A549 (cell line): ENCODE data around the gene DOCK7. TPM values are rescaled to one million over a fixed set of nuclear protein-coding genes. Genes with fewer than 3 reads are reported as not detected.

ENCODE experiments used
- ATAC-seq, 2 experiments: fragments of 200-7000 bp in 1 of 2; fragments of >200 bp in 1 of 2; cut with Nextera tagmentation in 1 of 2; cut with Tn5 transposase in 1 of 2; 3 replicates each; pipeline versions ENCODE4 v1.8.0 to v1.9.1; 2018 to 2020; ENCODE audit warnings: mild to moderate bottlenecking in 1 of 2, moderate library complexity in 1 of 2
- CTCF ChIA-PET: fragments of 300-600 bp; sonication (Branson Sonifier 250); formaldehyde crosslinking; extraction: SDS; loops from one replicate; lab custom pipeline; 2021; ENCODE audit warnings: antibody characterized with exemption, inconsistent platforms; lab: Yijun Ruan, JAX
- POLR2A ChIA-PET: fragments of 350-600 bp; formaldehyde crosslinking; extraction: SDS; loops from one replicate; lab custom pipeline; 2021; ENCODE audit warnings: antibody characterized with exemption, inconsistent platforms; lab: Yijun Ruan, JAX
- DNase-seq, 2 experiments: peaks; one replicate each; pipeline versions ENCODE4 v3.0.0 to v3.0.0-alpha.2; 2011 to 2016; ENCODE audit warnings: low read depth in 1 of 2, low spot score in 1 of 2
- FAIRE-seq: peaks from 2 replicates; lab custom pipeline; 2011; peaks lifted over from hg19 to GRCh38; lab: Jason Lieb, UNC
- H3K27ac ChIP-seq, 2 experiments: fragments of >200 bp; sonication (Bioruptor Twin); formaldehyde crosslinking; 3 replicates each; pipeline ENCODE4 v1.5.1; 2016 to 2017
- H3K4me1 ChIP-seq: fragments of >200 bp; sonication (Bioruptor Twin); formaldehyde crosslinking; 3 replicates; pipeline ENCODE4 v1.6.1; 2016
- H3K4me2 ChIP-seq: fragments of >200 bp; sonication (Bioruptor Twin); formaldehyde crosslinking; 3 replicates; pipeline ENCODE4 v1.6.1; 2016
- H3K4me3 ChIP-seq: fragments of >200 bp; sonication (Bioruptor Twin); formaldehyde crosslinking; 3 replicates; pipeline ENCODE4 v1.5.1; 2016
- H3K9me3 ChIP-seq: fragments of >200 bp; sonication (Bioruptor Twin); formaldehyde crosslinking; 3 replicates; pipeline ENCODE4 v1.6.1; 2016
- BHLHE40 ChIP-seq: IDR thresholded peaks from 2 replicates; pipeline ENCODE4 v1.6.1; 2012; ENCODE audit warnings: low read depth, low read length, inconsistent platforms
- ESRRA ChIP-seq: fragments of 150-350 bp; IDR thresholded peaks from 2 replicates; pipeline ENCODE4 v1.6.1; 2014; ENCODE audit warnings: mild to moderate bottlenecking, low read length, borderline replicate concordance
- GATA3 ChIP-seq: IDR thresholded peaks from 2 replicates; pipeline ENCODE4 v1.6.1; 2012; ENCODE audit warnings: borderline replicate concordance
- HDAC2 ChIP-seq: fragments of 200-600 bp; sonication (generic); IDR thresholded peaks from 2 replicates; pipeline ENCODE4 v1.6.1; 2016
- HEYL ChIP-seq: fragments of 250-450 bp; sonication (Bioruptor Pico); IDR thresholded peaks from 2 replicates; pipeline ENCODE4 v1.8.0; 2021; ENCODE audit warnings: mild to moderate bottlenecking, moderate library complexity
- HOXA7 ChIP-seq: fragments of 250-450 bp; sonication (Bioruptor Pico); IDR thresholded peaks from 2 replicates; pipeline ENCODE4 v1.5.0; 2020; ENCODE audit warnings: mild to moderate bottlenecking, moderate library complexity
- JUN ChIP-seq, 2 experiments: fragments of >200 bp; sonication (Bioruptor Twin); formaldehyde crosslinking; IDR thresholded peaks; 2 replicates in 1 of 2; 3 replicates in 1 of 2; pipeline ENCODE4 v1.6.1; 2016 to 2017
- JUNB ChIP-seq: fragments of >200 bp; sonication (Bioruptor Twin); formaldehyde crosslinking; IDR thresholded peaks from 2 replicates; pipeline ENCODE4 v1.6.1; 2016
- KDM5A ChIP-seq: fragments of 200-600 bp; sonication (generic); IDR thresholded peaks from 2 replicates; pipeline ENCODE4 v1.6.1; 2016; ENCODE audit warnings: antibody characterized with exemption, mild to moderate bottlenecking
- MAFK ChIP-seq: fragments of 450-650 bp; IDR thresholded peaks from 2 replicates; pipeline ENCODE4 v1.6.1; 2014; ENCODE audit not compliant: partially characterized antibody
- MAZ ChIP-seq: fragments of 150-350 bp; IDR thresholded peaks from 2 replicates; pipeline ENCODE4 v1.6.1; 2014; ENCODE audit warnings: antibody characterized with exemption, low read depth, low read length, borderline replicate concordance
- NR3C1 ChIP-seq: fragments of >200 bp; sonication (Bioruptor Twin); formaldehyde crosslinking; IDR thresholded peaks from 3 replicates; pipeline ENCODE4 v1.6.1; 2017
- POLR2AphosphoS2 ChIP-seq: conservative IDR thresholded peaks from 2 replicates; pipeline ENCODE4 v1.6.1; 2012; ENCODE audit warnings: low read length, improper control_type of control experiment, inconsistent platforms
- RAD21 ChIP-seq, 2 experiments: fragments of >200 bp in 1 of 2; sonication (Bioruptor Twin) in 1 of 2; formaldehyde crosslinking in 1 of 2; IDR thresholded peaks in 1 of 2; conservative IDR thresholded peaks in 1 of 2; 2 replicates in 1 of 2; 3 replicates in 1 of 2; pipeline ENCODE4 v1.6.1; 2012 to 2018; ENCODE audit warnings: inconsistent platforms in 1 of 2
- WGBS: methylation state at CpG from one replicate; pipeline ENCODE4 v1.1.6; 2017; ENCODE audit errors: missing lambda C conversion rate; 5-methylcytosine and 5-hydroxymethylcytosine counted together
- polyA plus RNA-seq, 4 experiments: library from polyadenylated mRNA; depleted of rRNA in 3 of 4; stranded (reverse); fragments of >200 nt; fragmentation: RNase III in 1 of 4; extraction: RNeasy Plus Mini Kit Qiagen cat#74134 plus additional on column Dnase treatment in 1 of 4; gene quantifications; 2 replicates in 3 of 4; 3 replicates in 1 of 4; pipeline ENCODE4 v1.2.3, GENCODE V29; 2011 to 2017
- TF ChIP-seq, protein P1 (sequence below): IDR thresholded peaks from 2 replicates; pipeline ENCODE4 v1.6.1; 2012
- TF ChIP-seq, protein P2 (sequence below): IDR thresholded peaks from 2 replicates; pipeline ENCODE4 v1.6.1; 2012
- TF ChIP-seq, protein P3 (sequence below): fragments of 250-450 bp; sonication (Bioruptor Pico); IDR thresholded peaks from 2 replicates; pipeline ENCODE4 v1.5.0; 2020; ENCODE audit warnings: low read depth, mild to moderate bottlenecking, moderate library complexity
- TF ChIP-seq, protein P4 (sequence below): fragments of 200-600 bp; sonication (generic); IDR thresholded peaks from 2 replicates; pipeline ENCODE4 v1.6.1; 2016; ENCODE audit warnings: antibody characterized with exemption, mild to moderate bottlenecking, moderate library complexity
- TF ChIP-seq, protein P5 (sequence below): fragments of >200 bp; sonication (Bioruptor Twin); formaldehyde crosslinking; IDR thresholded peaks from 3 replicates; pipeline ENCODE4 v1.6.1; 2016
- TF ChIP-seq, protein P6 (sequence below): IDR thresholded peaks from 2 replicates; pipeline ENCODE4 v1.6.1; 2012; ENCODE audit warnings: low read depth, borderline replicate concordance

DOCK7 gene
- polyA plus RNA-seq, 2 of the 4 experiments (the other 2 are of a cell fraction) = 25.5 to 33.3 TPM

DNA sequence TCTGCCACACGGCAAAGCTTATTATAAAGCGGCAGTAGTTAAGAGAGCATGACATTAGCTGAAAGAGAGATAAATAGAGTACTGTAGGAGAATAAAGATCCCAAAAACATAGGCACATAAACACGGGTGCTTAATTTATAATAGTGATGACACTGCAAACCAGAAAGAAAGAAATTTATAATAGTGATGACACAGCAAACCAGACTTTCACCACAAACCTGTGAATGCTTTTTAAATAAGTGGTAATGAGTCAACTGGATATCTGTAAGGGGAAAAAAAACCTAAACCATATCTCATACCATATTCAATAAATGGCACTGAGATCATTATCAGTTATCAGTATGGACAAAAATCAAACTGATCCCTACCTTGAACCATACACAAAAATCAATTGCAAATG is 225.8 kb downstream of the DOCK7 start:
- Histone ChIP-seq H3K27ac (no peak overlapping the region), H3K4me2 (no peak overlapping the region)
- no peak for DNase-seq
- no peak for FAIRE-seq
- POLR2A ChIA-PET = no interaction called here
- no peak for ATAC-seq
- 93% methylated on average over 3 of the region's 3 CpGs for WGBS
- CTCF ChIA-PET = no interaction called here
- TF ChIP-seq ESRRA = no peak
- peak; percentile 71 for TF ChIP-seq MAFK
- TF ChIP-seq, all 56 proteins: peak for 1
- no peaks in the 10 kb centered on the region for H3K9me3 ChIP-seq
- H3K4me1 ChIP-seq = no peaks in the 10 kb centered on the region
- no peak overlapping the region for H3K4me3 ChIP-seq

DNA sequence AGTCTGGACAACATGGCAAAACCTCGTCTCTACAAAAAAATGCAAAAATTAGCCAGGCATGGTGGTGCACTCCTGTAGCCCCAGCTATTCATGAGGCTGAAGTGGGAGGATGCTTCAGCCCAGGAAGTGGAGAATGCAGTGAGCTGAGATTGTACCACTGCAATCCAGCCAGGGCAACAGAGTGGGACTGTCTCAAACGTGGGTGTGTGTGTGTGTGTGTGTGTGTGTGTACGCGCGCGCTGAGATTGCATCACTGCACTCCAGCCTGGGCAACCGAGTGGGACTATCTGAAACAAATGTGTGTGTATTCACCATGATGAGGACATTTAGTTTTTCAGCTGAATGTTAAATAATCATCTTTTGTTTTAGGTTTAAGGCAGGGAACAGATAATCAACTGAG is 230.2 kb downstream of the DOCK7 start:
- no peaks in the 10 kb centered on the region for H3K9me3 ChIP-seq
- DNase-seq (no peak), FAIRE-seq (no peak), ATAC-seq (peak in 1 of 2 experiments; percentile 40; a peak in 3 of 6 replicates)
- H3K27ac ChIP-seq = no peak overlapping the region
- no peak overlapping the region for H3K4me3 ChIP-seq
- H3K4me2 ChIP-seq = no peak overlapping the region
- H3K4me1 ChIP-seq = no peaks in the 10 kb centered on the region
- TF ChIP-seq JUNB = no peak
- TF ChIP-seq, protein P1, sequence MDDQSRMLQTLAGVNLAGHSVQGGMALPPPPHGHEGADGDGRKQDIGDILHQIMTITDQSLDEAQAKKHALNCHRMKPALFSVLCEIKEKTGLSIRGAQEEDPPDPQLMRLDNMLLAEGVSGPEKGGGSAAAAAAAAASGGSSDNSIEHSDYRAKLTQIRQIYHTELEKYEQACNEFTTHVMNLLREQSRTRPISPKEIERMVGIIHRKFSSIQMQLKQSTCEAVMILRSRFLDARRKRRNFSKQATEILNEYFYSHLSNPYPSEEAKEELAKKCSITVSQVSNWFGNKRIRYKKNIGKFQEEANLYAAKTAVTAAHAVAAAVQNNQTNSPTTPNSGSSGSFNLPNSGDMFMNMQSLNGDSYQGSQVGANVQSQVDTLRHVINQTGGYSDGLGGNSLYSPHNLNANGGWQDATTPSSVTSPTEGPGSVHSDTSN = no peak
- TF ChIP-seq, protein P2, sequence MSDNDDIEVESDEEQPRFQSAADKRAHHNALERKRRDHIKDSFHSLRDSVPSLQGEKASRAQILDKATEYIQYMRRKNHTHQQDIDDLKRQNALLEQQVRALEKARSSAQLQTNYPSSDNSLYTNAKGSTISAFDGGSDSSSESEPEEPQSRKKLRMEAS = no peak
- no peak for TF ChIP-seq HOXA7 (CRISPR knock-in tag)
- no peak for TF ChIP-seq GATA3
- no peak for TF ChIP-seq RAD21 (conservative IDR thresholded peaks at IDR 0.05 in 1 of 2, IDR thresholded peaks at IDR 0.05 in 1 of 2)
- no peak for TF ChIP-seq POLR2AphosphoS2
- TF ChIP-seq, protein P3, sequence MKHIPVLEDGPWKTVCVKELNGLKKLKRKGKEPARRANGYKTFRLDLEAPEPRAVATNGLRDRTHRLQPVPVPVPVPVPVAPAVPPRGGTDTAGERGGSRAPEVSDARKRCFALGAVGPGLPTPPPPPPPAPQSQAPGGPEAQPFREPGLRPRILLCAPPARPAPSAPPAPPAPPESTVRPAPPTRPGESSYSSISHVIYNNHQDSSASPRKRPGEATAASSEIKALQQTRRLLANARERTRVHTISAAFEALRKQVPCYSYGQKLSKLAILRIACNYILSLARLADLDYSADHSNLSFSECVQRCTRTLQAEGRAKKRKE (CRISPR knock-in tag) = no peak
- no peak for TF ChIP-seq ESRRA
- no peak for TF ChIP-seq BHLHE40
- no peak for TF ChIP-seq MAZ
- TF ChIP-seq JUN (IDR thresholded peaks at IDR 0.05) = no peak
- TF ChIP-seq, protein P4, sequence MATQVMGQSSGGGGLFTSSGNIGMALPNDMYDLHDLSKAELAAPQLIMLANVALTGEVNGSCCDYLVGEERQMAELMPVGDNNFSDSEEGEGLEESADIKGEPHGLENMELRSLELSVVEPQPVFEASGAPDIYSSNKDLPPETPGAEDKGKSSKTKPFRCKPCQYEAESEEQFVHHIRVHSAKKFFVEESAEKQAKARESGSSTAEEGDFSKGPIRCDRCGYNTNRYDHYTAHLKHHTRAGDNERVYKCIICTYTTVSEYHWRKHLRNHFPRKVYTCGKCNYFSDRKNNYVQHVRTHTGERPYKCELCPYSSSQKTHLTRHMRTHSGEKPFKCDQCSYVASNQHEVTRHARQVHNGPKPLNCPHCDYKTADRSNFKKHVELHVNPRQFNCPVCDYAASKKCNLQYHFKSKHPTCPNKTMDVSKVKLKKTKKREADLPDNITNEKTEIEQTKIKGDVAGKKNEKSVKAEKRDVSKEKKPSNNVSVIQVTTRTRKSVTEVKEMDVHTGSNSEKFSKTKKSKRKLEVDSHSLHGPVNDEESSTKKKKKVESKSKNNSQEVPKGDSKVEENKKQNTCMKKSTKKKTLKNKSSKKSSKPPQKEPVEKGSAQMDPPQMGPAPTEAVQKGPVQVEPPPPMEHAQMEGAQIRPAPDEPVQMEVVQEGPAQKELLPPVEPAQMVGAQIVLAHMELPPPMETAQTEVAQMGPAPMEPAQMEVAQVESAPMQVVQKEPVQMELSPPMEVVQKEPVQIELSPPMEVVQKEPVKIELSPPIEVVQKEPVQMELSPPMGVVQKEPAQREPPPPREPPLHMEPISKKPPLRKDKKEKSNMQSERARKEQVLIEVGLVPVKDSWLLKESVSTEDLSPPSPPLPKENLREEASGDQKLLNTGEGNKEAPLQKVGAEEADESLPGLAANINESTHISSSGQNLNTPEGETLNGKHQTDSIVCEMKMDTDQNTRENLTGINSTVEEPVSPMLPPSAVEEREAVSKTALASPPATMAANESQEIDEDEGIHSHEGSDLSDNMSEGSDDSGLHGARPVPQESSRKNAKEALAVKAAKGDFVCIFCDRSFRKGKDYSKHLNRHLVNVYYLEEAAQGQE = no peak
- TF ChIP-seq, protein P5, sequence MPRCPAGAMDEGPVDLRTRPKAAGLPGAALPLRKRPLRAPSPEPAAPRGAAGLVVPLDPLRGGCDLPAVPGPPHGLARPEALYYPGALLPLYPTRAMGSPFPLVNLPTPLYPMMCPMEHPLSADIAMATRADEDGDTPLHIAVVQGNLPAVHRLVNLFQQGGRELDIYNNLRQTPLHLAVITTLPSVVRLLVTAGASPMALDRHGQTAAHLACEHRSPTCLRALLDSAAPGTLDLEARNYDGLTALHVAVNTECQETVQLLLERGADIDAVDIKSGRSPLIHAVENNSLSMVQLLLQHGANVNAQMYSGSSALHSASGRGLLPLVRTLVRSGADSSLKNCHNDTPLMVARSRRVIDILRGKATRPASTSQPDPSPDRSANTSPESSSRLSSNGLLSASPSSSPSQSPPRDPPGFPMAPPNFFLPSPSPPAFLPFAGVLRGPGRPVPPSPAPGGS = no peak
- no peak for TF ChIP-seq HEYL
- no peak for TF ChIP-seq NR3C1
- TF ChIP-seq, protein P6, sequence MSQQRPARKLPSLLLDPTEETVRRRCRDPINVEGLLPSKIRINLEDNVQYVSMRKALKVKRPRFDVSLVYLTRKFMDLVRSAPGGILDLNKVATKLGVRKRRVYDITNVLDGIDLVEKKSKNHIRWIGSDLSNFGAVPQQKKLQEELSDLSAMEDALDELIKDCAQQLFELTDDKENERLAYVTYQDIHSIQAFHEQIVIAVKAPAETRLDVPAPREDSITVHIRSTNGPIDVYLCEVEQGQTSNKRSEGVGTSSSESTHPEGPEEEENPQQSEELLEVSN = no peak
- TF ChIP-seq KDM5A = no peak
- no peak for TF ChIP-seq HDAC2
- ChIA-PET POLR2A (no interaction called here), CTCF (no interaction called here)
- 52% methylated on average over 7 of the region's 7 CpGs for WGBS
